OCI-LY7 (cell line): ENCODE measurements around the gene DSG3. TPM values are rescaled to one million over a fixed set of nuclear protein-coding genes. Genes with fewer than 3 reads are reported as not detected.

Experiments
- BruUV-seq: library from RNA; stranded (reverse); fragments of 400-500 nt; replicated peaks from 2 replicates; lab custom pipeline; 2021; lab: Mats Ljungman, UMichigan
- CTCF ChIA-PET: fragments of 300-600 bp; sonication (Branson Sonifier 250); formaldehyde crosslinking; loops from one replicate; lab custom pipeline; 2022; ENCODE audit warnings: antibody characterized with exemption; ENCODE audit not compliant: unreplicated experiment; lab: Charles Lee
- POLR2A ChIA-PET: fragments of 300-600 bp; sonication (Branson Sonifier 250); formaldehyde crosslinking; loops from one replicate; lab custom pipeline; 2022; ENCODE audit warnings: antibody characterized with exemption; lab: Charles Lee
- DNase-seq: peaks from one replicate; pipeline ENCODE4 v3.0.0-alpha.2; 2015; ENCODE audit warnings: low spot score
- H2AFZ ChIP-seq: fragments of 200-600 bp; sonication (generic), shearing (Covaris generic); 2 replicates; pipeline ENCODE4 v1.6.1; 2014; ENCODE audit warnings: mild to moderate bottlenecking, antibody characterized with exemption, low read length, moderate library complexity
- H3K27ac ChIP-seq: fragments of 200-600 bp; sonication (generic); 2 replicates; pipeline ENCODE4 v1.5.1; 2014; ENCODE audit warnings: mixed run types, low read depth, mild to moderate bottlenecking, moderate library complexity, low read length, inconsistent platforms; ENCODE audit not compliant: poor library complexity, severe bottlenecking
- H3K36me3 ChIP-seq: fragments of 200-600 bp; sonication (generic); 2 replicates; pipeline ENCODE4 v1.6.1; 2014; ENCODE audit warnings: mild to moderate bottlenecking, antibody characterized with exemption, low read length, moderate library complexity, mixed read lengths; ENCODE audit not compliant: insufficient read depth
- H3K4me1 ChIP-seq: fragments of 200-600 bp; sonication (generic); 2 replicates; pipeline ENCODE4 v1.5.1; 2014; ENCODE audit warnings: mild to moderate bottlenecking, low read length; ENCODE audit not compliant: insufficient read depth, poor library complexity, severe bottlenecking
- H3K4me2 ChIP-seq: fragments of 200-600 bp; sonication (generic); 2 replicates; pipeline ENCODE4 v1.6.1; 2014; ENCODE audit warnings: mild to moderate bottlenecking, low read length
- H3K4me3 ChIP-seq: fragments of 200-600 bp; sonication (generic); 2 replicates; pipeline ENCODE4 v1.5.1; 2014; ENCODE audit warnings: mild to moderate bottlenecking, low read depth, low read length; ENCODE audit not compliant: poor library complexity, severe bottlenecking
- H3K79me2 ChIP-seq: fragments of 200-600 bp; sonication (generic); 2 replicates; pipeline ENCODE4 v1.6.1; 2016; ENCODE audit warnings: low read depth, mild to moderate bottlenecking, low read length, moderate library complexity, mixed read lengths; ENCODE audit not compliant: insufficient read depth
- H3K9me2 ChIP-seq: fragments of 200-600 bp; sonication (generic); 2 replicates; pipeline ENCODE4 v1.6.1; 2016; ENCODE audit warnings: mild to moderate bottlenecking, low read length, mixed read lengths; ENCODE audit not compliant: insufficient read depth
- H3K9me3 ChIP-seq: fragments of 200-600 bp; sonication (generic); 2 replicates; pipeline ENCODE4 v1.6.1; 2014; ENCODE audit warnings: mild to moderate bottlenecking, mixed run types, low read length, mixed read lengths
- H4K20me1 ChIP-seq: fragments of 200-600 bp; sonication (generic); 2 replicates; pipeline ENCODE4 v1.6.1; 2014; ENCODE audit warnings: mild to moderate bottlenecking, antibody characterized with exemption, low read length, moderate library complexity, mixed read lengths; ENCODE audit not compliant: insufficient read depth
- CTCF ChIP-seq: fragments of 200-600 bp; sonication (generic); conservative IDR thresholded peaks from 2 replicates; pipeline ENCODE4 v1.5.1; 2014; ENCODE audit warnings: mild to moderate bottlenecking, antibody characterized with exemption, low read length, moderate library complexity, mixed read lengths
- EZH2phosphoT487 ChIP-seq: fragments of 200-600 bp; sonication (generic); IDR thresholded peaks from 2 replicates; pipeline ENCODE4 v1.6.1; 2018; ENCODE audit warnings: low read depth, borderline replicate concordance, mild to moderate bottlenecking, mixed run types, antibody characterized with exemption, low read length, moderate library complexity, mixed read lengths
- intact Hi-C: fragments of 100-400 bp; cut with micrococcal nuclease; formaldehyde crosslinking; loops from one replicate; pipeline ENCODE4 v1.10.0; 2022; ENCODE audit not compliant: unreplicated experiment
- total RNA-seq, 2 experiments: library from RNA; depleted of rRNA in 1 of 2; stranded (reverse); fragments of >200 nt in 1 of 2; shearing (Covaris generic) in 1 of 2; gene quantifications; 2 replicates each; pipeline ENCODE4 v1.2.3, GENCODE V29; 2014 to 2022

Gene DSG3
- total RNA-seq, 2 experiments from 2014 or later, result not detected

GRCh38 chr18:31441493-31441892, 6.0 kb upstream of the DSG3 start:
- no peaks in the 10 kb centered on the region for H3K9me2 ChIP-seq
- CTCF ChIA-PET, result no interaction called here
- no peak overlapping the region for H3K4me3 ChIP-seq
- no peaks in the 10 kb centered on the region for H3K36me3 ChIP-seq
- no peaks in the 10 kb centered on the region for H3K9me3 ChIP-seq
- H3K27ac ChIP-seq, result no peak overlapping the region
- BruUV-seq, result no TSS peak
- H3K4me2 ChIP-seq, result no peak overlapping the region
- no peaks in the 10 kb centered on the region for H3K79me2 ChIP-seq
- POLR2A ChIA-PET, result no interaction called here
- TF ChIP-seq EZH2phosphoT487 (no peak), CTCF (no peak)
- no peaks in the 10 kb centered on the region for H4K20me1 ChIP-seq
- no peaks in the 10 kb centered on the region for H3K4me1 ChIP-seq
- intact Hi-C loops, result no loop called here
- H2AFZ ChIP-seq, result no peak overlapping the region
- DNase-seq, result no peak

GRCh38 chr18:31444142-31444541, 3.4 kb upstream of the DSG3 start:
- H3K4me3 ChIP-seq, result no peak overlapping the region
- H3K27ac ChIP-seq, result no peak overlapping the region
- DNase-seq, result no peak
- no peak overlapping the region for H2AFZ ChIP-seq
- H3K9me2 ChIP-seq, result no peaks in the 10 kb centered on the region
- H3K4me1 ChIP-seq, result no peaks in the 10 kb centered on the region
- ChIA-PET POLR2A (interaction anchor here (0.6 kb wide), 1 partner anchor 1242 kb away, joined by 6 read pairs; no protein-coding TSS in a partner anchor), CTCF (no interaction called here)
- H3K9me3 ChIP-seq, result no peaks in the 10 kb centered on the region
- H3K4me2 ChIP-seq, result no peak overlapping the region
- intact Hi-C loops, result no loop called here
- no peaks in the 10 kb centered on the region for H3K79me2 ChIP-seq
- no peak for TF ChIP-seq EZH2phosphoT487
- no peak for TF ChIP-seq CTCF
- no TSS peak for BruUV-seq
- no peaks in the 10 kb centered on the region for H3K36me3 ChIP-seq
- H4K20me1 ChIP-seq, result no peaks in the 10 kb centered on the region

- TF ChIP-seq CTCF (no peak), EZH2phosphoT487 (no peak)
- Histone ChIP-seq H4K20me1 (no peaks in the 10 kb centered on the region), H3K4me3 (no peak overlapping the region), H3K9me2 (no peaks in the 10 kb centered on the region), H2AFZ (no peak overlapping the region), H3K4me2 (no peak overlapping the region), H3K27ac (no peak overlapping the region), H3K36me3 (no peaks in the 10 kb centered on the region), H3K9me3 (no peaks in the 10 kb centered on the region), H3K79me2 (no peaks in the 10 kb centered on the region), H3K4me1 (no peaks in the 10 kb centered on the region)
- POLR2A ChIA-PET, result no interaction called here
- BruUV-seq, result no TSS peak
- DNase-seq, result no peak
- CTCF ChIA-PET, result no interaction called here
- intact Hi-C loops, result no loop called here
Observed at GRCh38 chr18:31445908-31446307, 1.6 kb upstream of the DSG3 start.
